ENCODE measurements around the gene TMPRSS3.

DNA sequence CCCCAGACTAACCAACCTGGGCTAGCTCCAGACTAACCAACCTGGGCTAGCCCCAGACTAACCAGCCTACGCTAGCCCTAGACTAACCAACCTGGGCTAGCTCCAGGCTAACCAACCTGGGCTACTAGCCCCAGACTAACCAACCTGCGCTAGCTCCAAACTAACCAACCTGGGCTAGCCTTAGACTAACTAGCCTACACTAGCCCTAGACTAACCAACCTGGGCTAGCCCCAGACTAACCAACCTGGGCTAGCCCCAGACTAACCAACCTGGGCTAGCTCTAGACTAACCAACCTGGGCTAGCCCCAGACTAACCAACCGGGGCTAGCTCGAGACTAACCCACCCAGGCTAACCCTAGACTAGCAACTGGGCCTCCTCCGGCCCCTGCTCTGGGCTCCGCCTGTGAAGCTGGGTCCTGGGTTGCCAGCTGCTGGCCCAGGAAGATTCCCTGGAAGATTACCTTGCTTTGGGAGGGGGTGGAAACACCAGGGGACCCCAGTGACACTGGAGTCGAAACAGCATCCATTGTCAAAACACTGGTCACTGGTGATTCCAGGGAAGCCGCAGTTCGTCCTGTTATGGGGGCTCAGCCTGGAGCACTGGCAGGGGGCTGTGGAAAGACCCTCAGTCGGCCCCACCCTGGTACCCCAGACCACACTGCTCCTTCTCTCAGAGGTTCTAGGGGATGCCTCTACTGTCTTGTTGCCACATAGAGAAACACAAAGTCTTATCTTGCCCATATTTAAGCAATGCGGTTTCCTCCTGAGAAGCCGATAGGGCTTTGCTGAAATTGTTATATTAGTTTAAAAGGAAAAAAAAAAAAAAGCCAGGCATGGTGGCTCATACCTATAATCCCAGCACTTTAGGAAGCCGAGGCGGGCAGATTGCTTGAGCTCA is 46.2 kb downstream of the TMPRSS3 start:
- TF ChIP-seq, protein P1, sequence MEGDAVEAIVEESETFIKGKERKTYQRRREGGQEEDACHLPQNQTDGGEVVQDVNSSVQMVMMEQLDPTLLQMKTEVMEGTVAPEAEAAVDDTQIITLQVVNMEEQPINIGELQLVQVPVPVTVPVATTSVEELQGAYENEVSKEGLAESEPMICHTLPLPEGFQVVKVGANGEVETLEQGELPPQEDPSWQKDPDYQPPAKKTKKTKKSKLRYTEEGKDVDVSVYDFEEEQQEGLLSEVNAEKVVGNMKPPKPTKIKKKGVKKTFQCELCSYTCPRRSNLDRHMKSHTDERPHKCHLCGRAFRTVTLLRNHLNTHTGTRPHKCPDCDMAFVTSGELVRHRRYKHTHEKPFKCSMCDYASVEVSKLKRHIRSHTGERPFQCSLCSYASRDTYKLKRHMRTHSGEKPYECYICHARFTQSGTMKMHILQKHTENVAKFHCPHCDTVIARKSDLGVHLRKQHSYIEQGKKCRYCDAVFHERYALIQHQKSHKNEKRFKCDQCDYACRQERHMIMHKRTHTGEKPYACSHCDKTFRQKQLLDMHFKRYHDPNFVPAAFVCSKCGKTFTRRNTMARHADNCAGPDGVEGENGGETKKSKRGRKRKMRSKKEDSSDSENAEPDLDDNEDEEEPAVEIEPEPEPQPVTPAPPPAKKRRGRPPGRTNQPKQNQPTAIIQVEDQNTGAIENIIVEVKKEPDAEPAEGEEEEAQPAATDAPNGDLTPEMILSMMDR (conservative IDR thresholded peaks at IDR 0.05): no peak
- TF ChIP-seq EZH2 (IDR thresholded peaks at IDR 0.05; ENCODE audit: low read depth): no peak

All from PC-9 (cell line).